ENCODE data around the gene ALG12.
A peak's percentile ranks its signal among the peaks of the same experiment; 100 is the strongest.

ALG12 gene

GRCh38 chr22:49917974-49918910 lies at the start of gene ALG12, which contains the start of gene CRELD2:
Gene ALG12 (minus strand): TSS chr22:49918438. CDS start chr22:49913765, 4,673 bp downstream.
Gene CRELD2 (plus strand): TSS chr22:49918634. CDS start chr22:49918770, 136 bp downstream.
- peak; percentile 42 for DNase-seq

- no peak for DNase-seq
These were observed 49.5 kb upstream of the ALG12 start for GRCh38 chr22:49967706-49968208.

GRCh38 chr22:49966774-49967705 lies 48.8 kb upstream of the ALG12 start:
- DNase-seq: peak; percentile 3

- no peak for DNase-seq
These were observed 48.0 kb upstream of the ALG12 start for GRCh38 chr22:49966041-49966773.

GRCh38 chr22:49965091-49966040 lies 47.1 kb upstream of the ALG12 start:
- no peak for DNase-seq

DNA sequence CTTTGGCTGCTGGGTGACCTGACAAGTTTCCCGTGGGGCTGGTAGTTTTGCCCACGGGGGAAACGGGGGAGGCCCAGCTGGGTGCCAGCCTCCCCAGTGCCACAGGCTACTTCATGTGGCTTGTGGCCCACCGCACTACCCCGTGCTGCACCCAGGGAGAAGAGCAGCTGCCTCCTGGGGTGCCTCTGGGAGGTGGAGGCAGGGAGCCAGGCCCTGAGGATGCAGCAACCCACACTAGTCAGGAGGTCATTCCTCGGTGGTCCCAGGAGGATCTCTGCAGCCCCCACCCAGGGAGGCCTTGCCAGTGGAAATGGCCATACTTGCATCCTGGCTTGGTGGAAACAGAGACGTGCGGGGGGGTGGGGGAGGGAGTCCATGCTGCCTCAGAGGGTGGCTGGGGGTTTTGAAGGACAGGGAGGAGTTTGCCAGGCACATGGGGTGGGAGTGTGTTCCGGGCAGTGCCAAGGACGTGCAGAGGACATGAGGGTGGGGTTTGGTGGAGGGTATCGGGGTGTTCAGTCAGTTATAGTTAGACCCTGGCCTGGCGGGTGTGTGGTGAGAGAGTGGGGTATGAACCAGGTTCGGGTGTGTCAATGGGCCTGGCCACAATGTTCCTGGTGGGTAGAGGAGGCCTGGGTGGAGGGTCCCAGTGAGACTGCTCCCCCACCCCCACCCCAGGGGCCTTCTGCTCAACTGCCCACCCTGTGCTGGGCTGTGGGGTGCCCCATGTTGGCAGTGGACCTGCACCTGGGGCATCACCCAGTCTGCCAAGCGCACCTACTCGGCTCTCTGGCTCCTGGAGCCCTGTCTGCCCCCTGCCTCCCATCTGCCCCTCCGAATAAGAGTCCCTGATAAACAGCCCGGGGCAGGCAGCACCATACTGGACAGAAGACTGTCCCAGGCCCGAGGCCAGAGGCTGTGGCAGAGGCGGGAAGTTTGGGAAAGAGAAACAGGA lies 46.2 kb upstream of the ALG12 start:
- DNase-seq: no peak

GRCh38 chr22:49963647-49964026 lies 45.4 kb upstream of the ALG12 start:
- no peak for DNase-seq

- DNase-seq: no peak
These were observed 44.8 kb upstream of the ALG12 start for GRCh38 chr22:49962751-49963646.

DNA sequence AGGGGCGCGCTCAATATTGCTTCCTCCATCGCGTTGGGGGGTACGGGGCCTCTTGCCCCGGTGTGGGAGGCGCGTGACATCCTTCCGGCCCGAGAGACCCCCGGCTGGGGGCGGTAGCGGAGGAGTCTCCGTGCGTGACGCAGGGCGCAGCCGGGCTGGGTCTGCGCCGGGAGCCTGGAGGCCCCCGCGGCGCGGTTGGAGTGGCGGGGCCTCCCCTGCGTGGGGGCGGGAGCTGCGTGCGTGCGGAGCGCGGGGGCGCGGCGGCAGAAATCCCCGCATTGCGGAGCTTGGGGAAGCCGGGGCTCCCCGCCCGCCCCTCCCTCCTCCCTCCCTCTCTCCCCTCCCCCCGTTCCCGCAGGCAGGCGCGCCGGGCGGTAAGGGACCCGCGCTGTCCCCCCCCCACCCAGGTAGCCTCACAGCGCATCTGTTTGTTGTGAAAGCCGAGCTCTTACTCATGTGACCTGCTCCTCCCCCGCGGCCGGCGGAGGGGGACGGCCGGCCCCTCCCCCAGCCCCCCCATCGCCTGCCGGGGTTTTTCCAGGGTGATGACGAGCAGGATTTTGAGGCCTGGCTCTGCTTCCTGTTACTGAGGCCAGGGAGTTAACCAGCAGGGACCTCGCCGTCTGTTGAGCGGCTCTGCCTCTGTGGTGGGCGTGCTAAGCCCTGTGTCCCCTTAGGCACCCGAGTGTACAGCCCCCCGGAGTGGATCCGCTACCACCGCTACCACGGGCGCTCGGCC lies 43.9 kb upstream of the ALG12 start:
- peak; percentile 6 for DNase-seq

GRCh38 chr22:49961601-49962011 lies 43.4 kb upstream of the ALG12 start:
- DNase-seq: no peak

DNA sequence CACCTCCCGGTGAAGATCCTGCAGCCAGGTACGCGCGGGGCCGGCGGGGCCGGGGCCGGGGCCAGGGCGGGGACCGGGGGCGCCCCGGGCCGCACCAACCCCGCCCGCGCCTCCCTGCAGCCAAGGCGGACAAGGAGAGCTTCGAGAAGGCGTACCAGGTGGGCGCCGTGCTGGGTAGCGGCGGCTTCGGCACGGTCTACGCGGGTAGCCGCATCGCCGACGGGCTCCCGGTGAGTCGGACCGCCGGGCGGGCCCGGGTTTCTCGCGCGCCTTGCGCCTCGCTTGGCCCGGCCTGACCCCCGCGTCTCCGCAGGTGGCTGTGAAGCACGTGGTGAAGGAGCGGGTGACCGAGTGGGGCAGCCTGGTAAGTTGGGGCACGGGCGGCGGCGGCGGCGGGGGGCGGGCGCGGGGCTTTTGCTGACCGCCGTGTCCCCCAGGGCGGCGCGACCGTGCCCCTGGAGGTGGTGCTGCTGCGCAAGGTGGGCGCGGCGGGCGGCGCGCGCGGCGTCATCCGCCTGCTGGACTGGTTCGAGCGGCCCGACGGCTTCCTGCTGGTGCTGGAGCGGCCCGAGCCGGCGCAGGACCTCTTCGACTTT lies 42.9 kb upstream of the ALG12 start:
- no peak for DNase-seq

GRCh38 chr22:49960159-49961004 lies 42.1 kb upstream of the ALG12 start, which contains the start of gene PIM3:
Gene PIM3 (plus strand): TSS chr22:49960772. CDS start chr22:49960948, 176 bp downstream.
- peak; percentile 31 for DNase-seq

- no peak for DNase-seq
These were observed 41.5 kb upstream of the ALG12 start for GRCh38 chr22:49959782-49960158.

- no peak for DNase-seq
These were observed 40.9 kb upstream of the ALG12 start for GRCh38 chr22:49958931-49959781.

- no peak for DNase-seq
These were observed 40.2 kb upstream of the ALG12 start for GRCh38 chr22:49958366-49958921.
